ENCODE results near the gene PACSIN2.

DNA sequence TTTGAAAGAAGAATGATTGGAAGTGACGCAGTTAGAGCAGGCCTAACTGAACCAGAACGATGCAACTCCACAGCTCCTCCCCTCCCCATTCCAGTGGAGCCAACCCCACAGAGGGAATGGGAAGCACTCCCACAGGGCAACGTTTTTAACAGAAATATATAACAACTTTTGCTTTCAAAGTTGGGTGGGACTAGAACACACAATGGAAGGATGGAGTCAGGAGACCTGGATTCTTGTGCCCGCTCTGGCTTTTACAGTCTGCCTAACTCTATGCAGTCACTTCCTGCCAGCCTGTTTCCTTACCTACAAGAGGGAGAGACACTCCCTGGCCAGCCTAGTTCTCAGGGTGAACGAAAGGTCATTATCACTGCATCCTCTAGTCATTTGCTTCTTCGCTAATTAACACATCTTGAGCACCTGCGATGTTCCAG is 75.5 kb downstream of the PACSIN2 start:
- TF ChIP-seq POLR2A (IDR thresholded peaks at IDR 0.05; ENCODE audit: low read length) (no peak), GATA1 (IDR thresholded peaks at IDR 0.05; ENCODE audit: low read depth, low read length) (no peak)
